HG03378 (cell line): Measurements from ENCODE around the gene CARD14.
"Not testable (repeated sequence)": the region's sequence is repeated elsewhere in the genome, so short reads cannot be mapped to it uniquely, and the experiment has no call there.

Source experiments
- ATAC-seq: cut with Tn5 transposase; IDR thresholded peaks from one replicate; pipeline ENCODE4 v1.9.1; 2021; ENCODE audit warnings: mild to moderate bottlenecking, moderate library complexity; ENCODE audit not compliant: unreplicated experiment

Gene CARD14

GRCh38 chr17:80183581-80184422 lies 14.0 kb downstream of the CARD14 start:
- ATAC-seq, result no peak

GRCh38 chr17:80184423-80184714 lies 14.5 kb downstream of the CARD14 start:
- ATAC-seq, result no peak

GRCh38 chr17:80185968-80186367 lies 16.1 kb downstream of the CARD14 start:
- no peak for ATAC-seq

- ATAC-seq, result no peak
These were observed 17.3 kb downstream of the CARD14 start for GRCh38 chr17:80187090-80187489.

GRCh38 chr17:80187515-80187941 lies 17.7 kb downstream of the CARD14 start:
- ATAC-seq, result no peak

- no peak for ATAC-seq
These were observed 19.8 kb downstream of the CARD14 start for GRCh38 chr17:80189611-80190010.

- ATAC-seq, result no peak
These were observed 20.9 kb downstream of the CARD14 start for GRCh38 chr17:80190716-80191115.

GRCh38 chr17:80191192-80191591 lies 21.4 kb downstream of the CARD14 start:
- ATAC-seq, result no peak

- ATAC-seq, result no peak
These were observed 22.2 kb downstream of the CARD14 start for GRCh38 chr17:80191865-80192661.

GRCh38 chr17:80195141-80195540 lies 25.3 kb downstream of the CARD14 start:
- ATAC-seq, result no peak

- no peak for ATAC-seq
These were observed 26.1 kb downstream of the CARD14 start for GRCh38 chr17:80195671-80196529.

- no peak for ATAC-seq
These were observed 26.8 kb downstream of the CARD14 start for GRCh38 chr17:80196652-80197051.

GRCh38 chr17:80198144-80198661 lies 28.4 kb downstream of the CARD14 start:
- no peak for ATAC-seq

- ATAC-seq, result not testable (repeated sequence)
These were observed 29.5 kb downstream of the CARD14 start for GRCh38 chr17:80199295-80199694.

- ATAC-seq, result no peak
These were observed 31.6 kb downstream of the CARD14 start for GRCh38 chr17:80201446-80201845.

- ATAC-seq, result no peak
These were observed 32.4 kb downstream of the CARD14 start for GRCh38 chr17:80202197-80202596.

- ATAC-seq, result no peak
These were observed 33.7 kb downstream of the CARD14 start for GRCh38 chr17:80203471-80203963.

- ATAC-seq, result no peak
These were observed 35.0 kb downstream of the CARD14 start for GRCh38 chr17:80204626-80205468.

- no peak for ATAC-seq
These were observed 36.0 kb downstream of the CARD14 start for GRCh38 chr17:80205811-80206210.

- no peak for ATAC-seq
These were observed 38.2 kb downstream of the CARD14 start for GRCh38 chr17:80208050-80208449.
